ENCODE results near the gene DGKB. TPM values are rescaled to one million over a fixed set of nuclear protein-coding genes. Genes with fewer than 3 reads are reported as not detected.
"Not testable (repeated sequence)": the region's sequence is repeated elsewhere in the genome, so short reads cannot be mapped to it uniquely, and the experiment has no call there.

The DGKB gene
- total RNA-seq, 1 donor from 2014 or later: not detected

DNA sequence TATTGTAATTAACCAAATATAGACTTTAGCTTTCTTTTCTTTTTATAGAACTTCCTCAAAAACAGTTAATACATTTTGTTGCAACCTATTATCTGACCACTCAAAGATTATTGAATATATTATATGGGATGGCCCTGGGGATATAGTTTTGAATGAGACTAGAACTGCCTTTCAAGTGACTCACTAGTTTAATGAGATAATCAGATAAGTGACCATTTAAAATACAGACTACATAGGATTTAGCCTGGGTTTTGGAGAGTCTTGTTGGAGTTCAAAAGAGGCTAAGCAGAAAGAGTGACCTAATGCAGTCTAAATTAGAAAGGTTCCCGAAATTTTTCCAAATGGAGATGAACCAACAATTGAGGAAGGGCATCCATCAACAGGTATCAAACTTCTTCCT, 607.9 kb downstream of the DGKB start:
- no peak for DNase-seq (ENCODE audit: low read depth in 2 of 2)

DNA sequence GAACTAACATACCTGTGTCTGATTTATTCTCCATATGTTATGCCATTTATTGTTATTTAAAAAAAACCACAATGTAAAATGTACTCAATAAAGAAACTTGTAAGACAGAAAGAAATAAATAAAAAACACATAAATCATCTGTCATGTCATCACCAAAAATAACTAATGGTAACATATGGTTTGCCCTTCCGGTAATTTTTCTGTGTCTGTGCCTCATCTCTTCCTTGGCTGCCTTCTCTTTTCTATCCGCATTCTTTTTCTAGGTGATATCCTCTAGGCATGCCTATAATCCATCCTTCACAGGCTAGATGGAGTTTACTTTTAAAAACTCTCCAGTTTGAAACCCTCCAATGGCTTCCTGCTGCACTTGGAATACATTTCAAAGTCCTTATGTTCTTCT, 609.1 kb downstream of the DGKB start:
- DNase-seq (ENCODE audit: low read depth in 2 of 2): no peak

DNA sequence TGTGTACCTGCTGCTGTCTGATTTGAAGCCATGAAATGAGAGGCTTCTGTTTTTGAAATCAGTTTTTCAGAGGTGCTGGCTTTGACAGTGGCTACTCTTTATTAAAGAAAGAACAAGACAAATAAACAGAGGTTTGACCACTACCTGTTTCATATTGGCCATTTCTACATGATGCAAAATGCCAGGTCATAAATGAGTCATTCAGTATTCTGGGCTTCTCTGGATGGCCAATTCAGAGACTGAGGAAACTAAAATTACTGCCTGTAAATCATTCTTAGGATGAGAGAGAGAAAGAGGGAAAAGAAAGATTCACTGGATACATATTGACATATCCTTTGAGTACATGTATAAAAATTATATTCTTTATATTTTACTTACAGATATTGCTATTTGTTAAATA, 609.8 kb downstream of the DGKB start:
- DNase-seq (ENCODE audit: low read depth in 2 of 2): no peak

DNA sequence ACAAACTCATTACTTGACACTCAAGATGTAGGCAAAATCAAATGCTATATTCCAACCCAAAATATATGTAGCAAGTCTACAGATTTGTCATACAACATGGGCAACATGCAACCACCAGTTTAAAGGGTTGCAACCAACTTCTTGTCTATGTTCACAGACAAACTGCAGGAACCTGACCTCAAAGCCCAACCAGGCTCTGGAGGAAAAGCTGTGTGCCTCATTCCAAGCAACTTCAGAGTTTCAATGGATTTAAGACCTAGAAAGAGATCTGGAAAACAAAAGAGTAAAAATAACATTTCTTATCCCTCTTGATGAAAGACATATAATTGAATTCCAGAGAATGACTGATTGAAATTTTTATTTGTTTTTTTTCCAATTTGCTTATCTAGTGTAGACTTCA, 612.6 kb downstream of the DGKB start:
- no peak for DNase-seq (ENCODE audit: low read depth in 2 of 2)

DNA sequence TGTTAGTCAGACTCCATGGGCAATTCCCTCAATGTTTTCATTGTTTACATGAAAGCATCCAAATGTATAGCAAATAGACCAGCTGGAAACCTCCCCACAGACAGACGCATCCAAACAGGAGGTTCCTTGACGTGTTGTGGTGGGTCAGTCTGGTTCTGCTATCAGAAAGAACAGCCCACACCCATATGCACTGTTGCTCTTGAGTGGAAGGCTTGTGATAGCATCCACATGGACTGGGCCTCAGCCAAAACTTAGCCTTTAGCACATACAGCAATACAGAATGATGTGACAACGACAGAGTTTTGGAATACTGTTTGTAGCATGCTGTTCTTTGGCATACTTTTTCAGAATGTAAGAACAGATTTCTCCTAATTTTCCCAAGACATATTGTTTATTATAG, 613.9 kb downstream of the DGKB start:
- no peak for DNase-seq (ENCODE audit: low read depth in 2 of 2)

DNA sequence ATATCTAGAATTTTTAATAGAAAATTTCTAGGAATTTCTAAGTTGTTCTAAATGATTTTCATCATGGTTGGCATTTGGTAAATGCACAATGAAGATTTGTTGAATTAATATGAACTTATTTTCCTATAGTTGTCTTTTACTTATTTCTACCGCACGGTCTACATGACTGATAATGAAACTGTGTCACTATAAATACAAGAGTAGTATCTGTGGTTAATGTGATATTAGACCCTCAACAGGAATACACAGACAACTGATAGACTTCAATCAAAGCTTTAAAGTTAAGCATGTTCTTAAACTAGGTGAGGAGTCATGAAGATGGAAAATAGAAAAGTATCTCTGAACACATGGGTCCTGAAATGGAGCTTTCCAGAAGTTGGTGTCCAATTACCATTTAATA, 615.2 kb downstream of the DGKB start:
- DNase-seq (ENCODE audit: low read depth in 2 of 2): no peak

DNA sequence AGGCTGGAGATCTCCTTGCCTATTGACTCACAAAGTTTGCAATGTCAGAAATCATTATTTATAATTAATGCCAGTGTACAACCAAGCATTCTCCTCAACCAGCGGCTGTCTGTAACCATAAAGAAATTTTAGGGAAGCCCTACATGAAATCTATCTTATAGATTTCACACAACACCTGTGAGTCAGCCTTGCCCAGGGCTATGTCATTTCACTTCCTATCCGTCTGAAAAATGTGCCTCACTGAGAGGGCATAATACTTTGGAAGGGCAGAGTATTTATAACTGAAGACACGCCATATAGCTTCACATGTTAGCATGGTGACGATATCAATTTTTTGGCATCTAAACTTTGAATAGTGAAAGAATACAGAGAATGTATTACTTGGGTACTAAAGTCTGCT, 616.5 kb downstream of the DGKB start:
- no peak for DNase-seq (ENCODE audit: low read depth in 2 of 2)

DNA sequence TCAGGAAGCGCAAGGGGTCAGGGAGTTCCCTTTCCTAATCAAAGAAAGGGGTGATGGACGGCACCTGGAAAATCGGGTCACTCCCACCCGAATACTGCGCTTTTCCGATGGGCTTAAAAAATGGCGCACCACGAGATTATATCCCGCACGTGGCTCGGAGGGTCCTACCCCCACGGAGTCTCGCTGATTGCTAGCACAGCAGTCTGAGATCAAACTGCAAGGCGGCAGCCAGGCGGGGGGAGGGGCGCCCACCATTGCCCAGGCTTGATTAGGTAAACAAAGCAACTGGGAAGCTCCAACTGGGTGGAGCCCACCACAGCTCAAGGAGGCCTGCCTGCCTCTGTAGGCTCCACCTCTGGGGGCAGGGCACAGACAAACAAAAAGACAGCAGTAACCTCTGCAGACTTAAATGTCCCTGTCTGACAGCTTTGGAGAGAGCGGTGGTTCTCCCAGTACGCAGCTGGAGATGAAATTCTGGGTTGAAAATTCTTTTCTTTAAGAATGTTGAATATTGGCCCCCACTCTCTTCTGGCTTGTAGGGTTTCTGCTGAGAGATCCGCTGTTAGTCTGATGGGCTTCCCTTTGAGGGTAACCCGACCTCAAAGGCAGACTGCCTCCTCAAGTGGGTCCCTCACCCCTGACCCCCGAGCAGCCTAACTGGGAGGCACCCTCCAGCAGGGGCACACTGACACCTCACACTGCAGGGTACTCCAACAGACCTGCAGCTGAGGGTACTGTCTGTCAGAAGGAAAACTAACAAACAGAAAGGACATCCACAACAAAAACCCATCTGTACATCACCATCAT, 623.3 kb downstream of the DGKB start:
- not testable (repeated sequence) for DNase-seq (ENCODE audit: low read depth in 2 of 2)

DNA sequence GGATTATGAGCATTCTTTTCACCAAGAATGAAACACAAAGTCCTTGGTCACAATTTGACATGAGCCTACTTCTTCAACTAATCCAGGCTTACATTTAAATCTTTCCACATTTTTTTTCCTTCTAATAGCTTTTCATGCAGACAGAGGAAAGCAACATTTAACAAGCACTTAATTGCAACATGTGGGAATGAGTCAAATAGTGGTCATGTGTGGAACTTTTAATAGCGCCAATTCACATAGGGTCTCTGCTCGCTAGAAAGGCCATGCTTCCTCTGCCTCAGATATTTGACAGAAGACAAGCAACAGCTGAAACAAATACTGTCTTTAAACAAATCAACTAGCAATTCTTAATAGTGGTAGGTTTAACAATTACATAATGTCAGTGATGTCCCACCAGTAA, 627.2 kb downstream of the DGKB start:
- DNase-seq (ENCODE audit: low read depth in 2 of 2): no peak

DNA sequence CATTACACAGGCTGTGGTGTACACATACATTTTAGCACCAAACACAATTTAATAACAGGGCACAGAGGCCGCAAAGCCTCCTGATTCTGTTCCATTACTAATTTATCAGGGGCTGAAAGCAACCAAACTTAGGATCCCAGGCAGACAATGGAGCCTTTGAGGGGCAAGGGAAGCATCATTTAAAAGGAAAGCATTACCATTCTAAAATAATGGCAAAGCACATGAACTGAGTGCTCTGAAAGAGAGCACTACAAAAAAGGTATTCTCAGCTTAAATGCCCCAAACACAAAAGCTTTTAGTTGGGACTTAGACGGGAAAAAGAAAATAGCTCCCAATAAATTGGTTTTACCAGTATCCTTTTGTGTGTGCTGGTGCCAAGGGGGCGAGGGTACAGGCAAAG, 631.1 kb downstream of the DGKB start:
- DNase-seq (ENCODE audit: low read depth in 2 of 2): no peak

DNA sequence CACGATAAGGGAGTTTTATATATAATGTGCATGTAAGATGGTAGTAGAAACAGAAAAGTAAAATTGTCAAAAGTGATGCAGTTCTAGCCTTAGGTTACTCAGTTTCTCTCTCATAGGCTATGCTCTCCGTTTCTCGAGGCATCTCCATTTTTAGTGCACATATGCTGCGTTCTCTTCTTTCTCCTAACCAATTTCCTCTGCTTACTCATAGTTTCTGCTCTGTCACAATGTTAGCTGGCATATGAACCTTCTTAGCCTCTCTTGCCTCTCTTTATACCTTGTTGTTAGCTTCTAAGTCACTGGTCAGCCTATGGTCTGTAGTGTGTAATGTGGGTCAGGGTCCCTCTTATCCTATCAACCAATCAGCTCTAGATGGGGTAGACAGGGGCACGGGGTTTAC, 632.5 kb downstream of the DGKB start:
- no peak for DNase-seq (ENCODE audit: low read depth in 2 of 2)

DNA sequence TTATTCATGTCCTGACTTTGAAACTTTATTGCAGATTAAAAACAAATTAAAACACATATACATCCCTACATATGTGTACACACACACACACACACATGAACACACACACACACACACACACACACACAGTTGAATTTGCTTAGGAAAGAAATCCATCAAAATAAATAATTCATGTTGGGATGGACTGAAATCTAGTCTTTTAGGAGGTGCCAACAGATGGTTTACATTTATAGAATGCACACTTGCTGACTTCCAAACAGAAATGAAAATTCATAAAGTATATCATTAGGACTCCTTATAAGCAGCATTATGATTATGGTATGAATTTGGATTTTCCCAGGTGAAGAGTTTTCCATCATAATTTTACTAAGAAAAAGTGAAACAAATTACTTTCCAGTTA, 642.5 kb downstream of the DGKB start:
- DNase-seq (ENCODE audit: low read depth in 2 of 2): no peak

DNA sequence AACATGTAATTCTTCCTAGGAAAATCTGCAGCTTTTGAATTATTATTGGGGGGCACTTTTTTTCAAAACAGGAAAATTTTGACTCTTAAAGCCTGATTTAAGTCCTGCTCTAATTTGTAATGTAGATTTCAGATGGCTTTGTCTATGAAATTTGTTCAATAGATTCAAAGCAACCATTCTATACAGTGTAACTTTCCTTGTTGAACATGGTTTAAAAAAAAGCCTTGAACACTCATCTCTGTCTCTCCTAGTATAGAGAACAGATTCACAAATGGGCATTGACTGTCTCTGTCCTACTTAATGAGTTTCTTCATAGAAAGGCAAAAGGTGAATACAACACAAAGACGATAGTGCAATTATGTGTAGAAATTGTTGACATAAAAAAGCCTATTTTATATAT, 643.7 kb downstream of the DGKB start:
- DNase-seq (ENCODE audit: low read depth in 2 of 2): no peak

DNA sequence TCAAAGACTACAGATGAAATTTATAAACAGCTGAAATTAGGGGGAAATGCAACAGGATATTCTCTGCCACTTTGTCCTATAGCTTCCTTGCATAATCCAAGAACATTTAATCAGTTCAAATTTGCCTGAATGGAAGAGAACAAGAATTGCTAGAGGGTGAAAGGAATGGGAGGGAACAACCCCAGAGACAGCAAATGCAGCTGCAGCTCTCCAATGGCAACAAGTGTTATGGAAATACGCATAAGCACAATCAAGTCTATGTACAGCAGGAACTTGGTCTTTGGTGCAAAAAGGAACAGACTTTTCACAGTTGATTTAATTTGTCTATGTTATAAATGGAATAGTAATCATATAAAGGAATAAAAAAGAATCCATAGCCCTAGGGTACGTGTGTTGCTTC, 644.1 kb downstream of the DGKB start:
- DNase-seq (ENCODE audit: low read depth in 2 of 2): no peak

DNA sequence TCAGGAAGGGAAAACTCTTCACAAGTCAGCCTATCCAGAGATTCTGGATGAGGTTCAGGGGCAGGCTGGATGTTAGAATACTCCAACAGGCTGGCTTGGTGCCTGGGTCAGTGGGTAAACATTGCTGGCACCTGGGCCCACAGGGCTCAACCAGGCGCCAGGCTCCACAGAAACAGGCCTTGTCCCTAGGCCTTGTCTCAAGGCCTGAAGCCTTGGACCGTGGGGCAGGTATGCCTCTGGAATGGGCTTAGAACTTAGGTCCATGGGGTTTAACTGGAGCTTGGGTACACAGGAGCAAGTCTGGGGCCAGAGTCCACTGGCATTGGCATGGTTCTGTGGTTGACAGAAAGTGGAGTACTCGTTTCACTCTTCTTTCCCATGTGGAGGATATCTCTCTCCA, 650.1 kb downstream of the DGKB start:
- no peak for DNase-seq (ENCODE audit: low read depth in 2 of 2)

DNA sequence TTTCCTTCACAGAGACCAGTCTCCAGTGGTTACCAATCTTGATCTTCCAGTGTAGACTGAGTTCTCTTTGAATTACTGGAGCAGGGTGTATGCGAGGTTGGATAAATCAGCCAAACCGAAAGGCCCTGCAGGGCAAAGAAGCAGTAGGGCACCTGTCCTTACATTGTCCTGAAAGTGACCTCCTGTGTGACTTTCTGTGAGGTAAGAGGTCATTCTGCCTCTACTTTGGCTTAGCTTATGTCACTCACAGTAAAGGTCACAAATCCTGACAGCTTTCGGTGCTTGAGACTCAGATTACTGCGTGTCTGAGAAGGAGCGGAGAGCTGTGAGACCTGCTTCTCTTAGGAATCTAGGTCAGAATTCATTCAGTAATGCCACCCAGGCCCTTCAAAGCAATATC, 660.4 kb downstream of the DGKB start:
- DNase-seq (ENCODE audit: low read depth in 2 of 2): no peak

DNA sequence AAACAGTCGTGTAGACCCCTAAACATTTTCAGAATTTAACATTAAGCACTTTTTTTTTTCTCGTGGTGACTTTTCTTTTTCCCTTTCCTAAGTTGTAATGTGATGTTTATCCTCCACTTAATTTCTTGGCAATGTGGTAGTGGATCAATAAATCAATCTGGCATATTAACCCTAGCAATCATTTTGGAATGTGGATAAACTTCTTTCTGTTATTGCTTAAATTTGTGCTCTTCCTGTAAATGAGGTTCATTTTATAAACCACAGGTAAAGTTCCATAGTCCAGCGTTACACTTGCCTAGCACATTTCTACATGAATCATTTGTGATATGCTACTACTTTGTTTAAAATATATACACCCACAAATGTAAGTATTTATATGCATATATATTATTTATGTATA, 665.7 kb downstream of the DGKB start:
- DNase-seq (ENCODE audit: low read depth in 2 of 2): no peak

DNA sequence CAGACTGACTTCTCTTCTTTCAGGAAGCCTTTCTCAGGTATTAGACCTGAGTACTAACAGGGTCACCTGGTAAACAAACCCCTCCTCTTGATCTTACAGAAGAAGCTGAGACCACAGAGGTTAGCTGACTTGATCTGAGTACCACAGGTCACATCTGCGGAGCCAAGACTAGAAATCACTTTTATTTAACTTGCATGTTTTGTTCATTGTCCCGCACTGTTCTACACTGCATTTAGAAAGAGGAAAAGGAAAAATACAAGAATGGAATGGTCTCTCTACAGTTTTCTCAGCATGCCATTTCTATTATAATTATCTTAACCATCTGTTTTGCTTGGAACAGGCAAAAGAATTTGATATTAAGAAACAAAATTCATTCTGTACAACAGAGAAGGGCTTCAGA, 667.5 kb downstream of the DGKB start:
- DNase-seq (ENCODE audit: low read depth in 2 of 2): no peak

DNA sequence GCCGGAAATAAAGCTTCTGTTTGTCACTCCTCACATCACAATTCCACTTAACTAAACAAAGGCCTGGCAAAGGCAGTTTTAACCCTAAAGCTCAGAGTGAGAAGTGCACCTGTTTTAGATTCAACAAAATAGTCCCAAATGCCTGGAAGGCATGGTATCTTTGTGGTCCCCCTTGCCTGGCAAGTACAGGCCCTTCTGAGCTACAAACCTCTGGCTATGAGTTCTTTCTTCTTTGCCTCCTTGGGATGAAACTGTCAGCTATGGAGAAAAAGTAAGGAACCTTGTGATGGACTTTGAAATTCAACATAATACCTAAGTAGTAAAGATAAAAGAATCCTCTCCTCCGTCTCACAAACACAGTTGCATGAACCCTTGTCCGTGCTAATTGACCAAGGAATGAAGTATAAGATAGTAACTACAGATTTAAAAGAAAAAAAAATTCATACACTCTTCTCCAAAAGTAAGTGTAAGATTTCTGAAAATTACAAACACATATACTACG, 668.6 kb downstream of the DGKB start:
- no peak for DNase-seq (ENCODE audit: low read depth in 2 of 2)

DNA sequence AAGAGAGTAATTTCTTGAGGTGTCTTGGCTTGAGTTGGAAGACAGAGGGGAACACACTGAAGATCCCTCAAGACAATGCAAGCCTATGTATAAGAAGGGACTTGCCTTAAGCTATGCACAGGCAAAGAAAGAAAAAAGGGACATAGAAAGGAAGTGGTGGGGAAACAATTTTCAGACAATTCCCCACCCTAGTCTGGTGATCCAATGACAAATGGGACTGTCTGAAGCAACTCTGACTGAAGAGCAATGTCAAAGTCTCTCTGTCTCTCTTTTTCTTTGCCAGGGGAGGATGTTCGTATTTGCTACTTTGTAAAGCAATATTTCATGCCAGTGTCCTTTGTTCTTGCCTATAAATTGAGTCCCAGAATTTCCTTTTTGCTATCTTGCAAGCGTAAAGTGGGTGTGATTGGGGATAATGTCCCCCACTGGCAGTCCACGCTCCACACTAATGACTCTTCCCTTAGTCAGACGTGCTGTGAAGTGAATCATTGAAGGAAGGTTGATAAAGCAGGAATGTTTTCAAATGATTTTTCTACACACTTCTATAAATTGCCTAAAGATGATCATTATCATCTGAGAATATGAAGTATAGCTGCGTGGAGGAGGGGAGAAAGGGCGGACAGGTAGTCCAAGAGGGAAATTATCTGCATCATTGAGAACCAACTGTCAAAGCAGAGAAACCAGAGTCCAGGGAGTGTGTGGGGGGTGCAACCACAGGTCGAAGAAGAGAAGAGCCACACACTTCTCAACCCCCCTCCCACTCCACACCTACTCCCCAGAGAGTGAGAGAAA, 669.3 kb downstream of the DGKB start:
- no peak for DNase-seq (ENCODE audit: low read depth in 2 of 2)

DNA sequence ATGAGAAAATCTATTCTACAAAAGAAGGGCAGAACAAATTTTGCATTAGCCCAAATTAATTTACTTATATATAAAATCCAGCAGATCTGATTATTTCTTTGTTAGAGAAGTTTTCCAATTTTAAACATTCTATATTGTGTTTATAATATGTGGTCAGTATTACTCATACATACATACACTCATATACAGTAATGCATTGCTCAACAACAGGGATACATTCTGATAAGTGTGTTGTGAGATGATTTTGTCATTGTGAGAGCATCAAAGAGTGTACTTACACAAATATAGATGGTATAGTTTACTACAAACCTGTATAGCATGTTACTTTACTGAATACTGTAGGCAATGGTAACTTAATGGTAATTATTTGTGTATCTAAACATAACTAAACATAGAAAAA, 673.5 kb downstream of the DGKB start:
- no peak for DNase-seq (ENCODE audit: low read depth in 2 of 2)

DNA sequence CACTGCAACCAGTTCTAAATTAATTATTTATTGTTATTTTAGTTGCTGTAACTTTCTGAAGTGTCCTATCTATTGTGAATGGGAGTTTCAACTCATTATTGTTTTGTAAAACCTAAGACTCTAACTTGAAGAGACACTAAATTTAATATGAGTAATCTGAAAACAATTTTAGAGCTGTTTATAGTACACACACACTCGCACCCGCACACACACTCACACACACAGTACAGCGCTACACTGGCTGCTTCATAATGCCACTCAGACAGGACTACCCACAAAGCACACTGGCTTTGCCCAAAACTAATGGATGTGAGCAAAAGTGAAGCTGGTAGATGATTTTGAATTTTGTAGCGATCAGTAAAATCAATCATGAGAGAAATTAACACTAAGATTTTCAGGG, 674.2 kb downstream of the DGKB start:
- DNase-seq (ENCODE audit: low read depth in 2 of 2): no peak

DNA sequence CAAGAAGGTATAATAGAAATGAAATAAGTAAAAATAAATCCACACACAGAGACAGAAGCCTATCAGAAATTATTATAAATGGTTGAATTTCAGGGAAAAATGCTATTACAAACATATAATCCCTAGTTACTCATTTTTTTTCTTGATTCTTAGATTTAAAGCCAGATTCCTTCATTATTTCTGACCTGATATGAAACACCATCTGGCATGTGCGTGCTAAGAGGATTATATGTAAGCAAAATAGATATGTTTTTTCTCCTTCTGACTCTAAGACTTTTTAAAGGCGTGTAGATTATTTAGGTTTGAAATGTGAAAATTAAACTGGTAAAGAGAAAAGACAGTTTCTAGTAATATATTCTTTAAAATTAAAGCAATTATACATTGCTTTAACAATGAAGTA, 676.4 kb downstream of the DGKB start:
- DNase-seq (ENCODE audit: low read depth in 2 of 2): no peak
